Epithelial cell of proximal tubule (primary cell): ENCODE measurements around the gene CACNA2D1. TPM values are rescaled to one million over a fixed set of nuclear protein-coding genes. Genes with fewer than 3 reads are reported as not detected.

Source experiments
- DNase-seq: peaks from one replicate; pipeline ENCODE4 v3.0.0-alpha.2; 2011; ENCODE audit warnings: low read depth
- H3K4me3 ChIP-seq: 2 replicates; pipeline ENCODE4 v1.5.1; 2011; ENCODE audit warnings: low read depth, mild to moderate bottlenecking, low read length
- total RNA-seq: library from RNA; depleted of rRNA; stranded (reverse); fragments of >200 nt; gene quantifications from 2 replicates; pipeline ENCODE4 v1.2.3, GENCODE V29; 2015
- TF ChIP-seq, protein P1 (sequence below): conservative IDR thresholded peaks from 2 replicates; pipeline ENCODE4 v1.5.1; 2012; ENCODE audit warnings: low read depth, mild to moderate bottlenecking, low read length

Gene CACNA2D1
- total RNA-seq, 1 donor from 2014 or later, result 6.1 TPM

DNA sequence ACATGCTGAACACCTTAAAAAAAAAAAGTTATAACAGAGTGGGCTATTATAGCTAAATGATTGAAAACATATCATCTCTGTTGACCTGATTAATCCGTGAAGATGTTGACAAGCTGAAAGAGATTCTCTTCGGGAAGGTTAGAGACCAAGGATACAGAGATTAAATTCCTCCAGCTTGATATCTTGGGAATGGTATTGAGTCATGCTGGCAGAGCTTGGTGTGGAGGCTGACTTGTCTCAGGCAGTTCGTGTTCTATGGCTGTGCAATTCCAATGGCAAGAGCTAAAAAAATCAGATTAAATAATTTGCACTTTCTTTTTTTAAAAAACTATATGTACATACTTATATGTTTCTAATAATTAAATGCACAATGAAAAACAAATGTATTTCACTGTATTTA, 24.9 kb upstream of the CACNA2D1 start:
- TF ChIP-seq, protein P1, sequence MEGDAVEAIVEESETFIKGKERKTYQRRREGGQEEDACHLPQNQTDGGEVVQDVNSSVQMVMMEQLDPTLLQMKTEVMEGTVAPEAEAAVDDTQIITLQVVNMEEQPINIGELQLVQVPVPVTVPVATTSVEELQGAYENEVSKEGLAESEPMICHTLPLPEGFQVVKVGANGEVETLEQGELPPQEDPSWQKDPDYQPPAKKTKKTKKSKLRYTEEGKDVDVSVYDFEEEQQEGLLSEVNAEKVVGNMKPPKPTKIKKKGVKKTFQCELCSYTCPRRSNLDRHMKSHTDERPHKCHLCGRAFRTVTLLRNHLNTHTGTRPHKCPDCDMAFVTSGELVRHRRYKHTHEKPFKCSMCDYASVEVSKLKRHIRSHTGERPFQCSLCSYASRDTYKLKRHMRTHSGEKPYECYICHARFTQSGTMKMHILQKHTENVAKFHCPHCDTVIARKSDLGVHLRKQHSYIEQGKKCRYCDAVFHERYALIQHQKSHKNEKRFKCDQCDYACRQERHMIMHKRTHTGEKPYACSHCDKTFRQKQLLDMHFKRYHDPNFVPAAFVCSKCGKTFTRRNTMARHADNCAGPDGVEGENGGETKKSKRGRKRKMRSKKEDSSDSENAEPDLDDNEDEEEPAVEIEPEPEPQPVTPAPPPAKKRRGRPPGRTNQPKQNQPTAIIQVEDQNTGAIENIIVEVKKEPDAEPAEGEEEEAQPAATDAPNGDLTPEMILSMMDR, result no peak
- H3K4me3 ChIP-seq, result no peak overlapping the region
- no peak for DNase-seq

DNA sequence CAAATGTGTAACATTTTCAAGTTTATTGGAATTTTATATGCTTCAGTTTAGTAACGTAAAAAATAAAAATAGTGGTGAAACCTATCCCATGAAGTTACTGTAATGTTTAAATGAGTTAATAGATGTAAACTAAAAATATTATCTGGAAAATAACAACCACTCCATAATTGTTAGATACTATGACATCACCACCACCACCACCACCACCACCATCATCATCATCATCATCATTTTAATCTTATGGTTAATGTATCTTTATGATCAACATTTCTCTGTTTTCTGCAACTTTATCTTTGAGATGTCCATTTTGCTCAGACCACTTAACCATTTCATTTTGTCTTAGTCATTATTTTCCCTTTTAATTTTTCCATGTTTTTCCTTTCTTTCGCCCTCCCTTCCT, 23.4 kb upstream of the CACNA2D1 start:
- TF ChIP-seq, protein P1, result no peak
- DNase-seq, result no peak
- H3K4me3 ChIP-seq, result no peak overlapping the region

DNA sequence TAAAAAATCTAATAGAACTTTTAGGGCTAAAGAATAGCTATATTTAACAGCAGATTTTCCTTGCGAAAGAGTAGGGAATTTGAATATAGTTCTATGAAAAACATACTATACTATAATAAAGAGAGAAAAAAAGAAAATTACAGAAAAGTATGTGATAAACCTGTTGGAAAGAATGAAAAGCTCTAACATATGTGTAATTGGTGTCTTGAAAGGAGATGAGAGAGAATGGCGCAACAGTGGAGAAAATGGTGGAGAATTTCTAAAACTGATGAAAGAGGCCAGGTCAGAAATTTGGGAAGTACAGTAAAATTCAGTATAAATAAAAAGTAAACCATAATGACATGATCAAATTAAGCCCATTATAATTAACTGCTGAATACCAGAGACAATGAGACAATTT, 20.8 kb upstream of the CACNA2D1 start:
- TF ChIP-seq, protein P1, result no peak
- DNase-seq, result no peak
- H3K4me3 ChIP-seq, result no peak overlapping the region

DNA sequence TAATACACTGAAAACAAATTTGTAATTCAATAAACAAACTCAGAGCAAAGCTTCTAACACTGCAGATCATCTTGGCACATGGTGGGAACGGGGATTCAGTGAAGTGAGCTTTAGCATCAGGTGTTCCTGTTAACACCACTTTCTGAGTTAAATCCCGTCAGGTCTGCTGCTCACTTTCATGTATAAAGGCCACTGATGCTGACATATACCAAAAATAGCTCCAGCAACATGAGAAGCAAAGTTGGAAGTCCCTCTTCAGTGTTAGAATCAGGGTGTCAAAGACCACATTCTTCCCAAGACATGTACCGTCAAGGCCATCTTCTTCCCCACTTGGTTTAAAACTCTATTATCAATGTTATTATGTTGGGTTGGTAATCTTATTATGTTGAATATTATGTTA, 11.7 kb upstream of the CACNA2D1 start:
- TF ChIP-seq, protein P1, result no peak
- no peak overlapping the region for H3K4me3 ChIP-seq
- DNase-seq, result no peak

DNA sequence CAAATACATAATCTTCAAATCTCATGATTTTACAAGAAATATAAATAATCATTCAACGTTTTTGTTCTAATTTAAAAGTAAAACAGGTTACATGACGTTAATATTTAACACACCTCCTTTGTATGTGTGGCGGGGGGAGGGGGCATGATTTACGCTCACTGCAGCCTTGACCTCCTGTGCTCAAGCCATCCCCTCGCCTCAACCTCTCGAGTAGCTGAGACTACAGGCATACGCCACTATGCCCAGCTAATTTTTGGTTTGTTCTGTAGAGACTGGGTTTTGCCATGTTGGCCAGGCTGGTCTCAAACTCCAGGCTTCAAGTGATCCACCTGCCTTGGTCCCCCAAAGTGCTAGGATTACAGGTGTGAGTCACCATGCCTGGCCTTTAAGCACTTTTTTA, 7.2 kb upstream of the CACNA2D1 start:
- TF ChIP-seq, protein P1, result no peak
- no peak for DNase-seq
- no peak overlapping the region for H3K4me3 ChIP-seq

DNA sequence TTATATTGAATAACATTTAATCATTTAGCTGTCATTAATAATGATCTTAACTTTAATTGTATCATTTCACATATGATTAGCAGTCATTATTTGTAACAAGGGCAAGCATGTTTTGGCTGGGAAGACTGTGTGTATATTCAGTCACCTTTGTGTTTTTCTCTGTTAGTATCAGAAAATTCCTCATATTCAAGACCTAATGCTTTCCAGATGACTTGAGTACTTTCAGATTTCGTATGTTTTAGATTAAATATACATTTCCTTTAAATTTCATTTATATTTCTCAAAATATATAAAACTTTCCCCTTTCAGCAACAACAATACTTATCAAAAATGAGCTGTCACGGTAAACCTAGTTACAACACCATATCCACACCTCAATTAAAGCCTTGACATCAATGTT, 6.3 kb upstream of the CACNA2D1 start:
- no peak for DNase-seq
- TF ChIP-seq, protein P1, result no peak
- H3K4me3 ChIP-seq, result no peak overlapping the region

DNA sequence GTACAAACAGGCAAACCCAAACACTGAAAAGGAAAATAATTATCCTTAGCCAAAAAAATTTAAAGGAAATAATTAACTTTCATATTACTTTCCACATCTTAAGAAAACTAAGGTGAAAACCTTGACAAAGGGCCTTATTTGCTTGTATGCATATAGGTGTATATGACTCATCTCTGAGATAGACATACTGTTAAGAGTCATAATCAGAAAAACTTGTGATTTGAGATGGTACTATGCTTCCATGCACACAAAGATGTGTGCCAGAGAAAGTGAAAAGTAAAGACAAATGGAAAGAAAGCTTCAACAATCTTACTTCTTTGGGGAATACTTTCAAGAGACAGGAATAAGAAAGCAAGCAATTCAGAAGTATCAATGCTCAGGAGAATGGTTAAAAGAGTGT, 3.3 kb upstream of the CACNA2D1 start:
- TF ChIP-seq, protein P1, result no peak
- DNase-seq, result no peak
- H3K4me3 ChIP-seq, result no peak overlapping the region
